Sigmoid colon (tissue), 4 donors: ENCODE data around the gene MPP3.

ENCODE experiments used
- POLR2A ChIP-seq, 2 donors: fragments of 450-650 bp; IDR thresholded peaks; one replicate each; pipeline ENCODE4 v1.6.1; 2016; ENCODE audit warnings: antibody characterized with exemption in 2 of 2, mild to moderate bottlenecking in 2 of 2, moderate library complexity in 2 of 2
- POLR2AphosphoS5 ChIP-seq, 4 donors: sonication (generic); formaldehyde crosslinking; IDR thresholded peaks; one replicate each; pipeline ENCODE4 v1.6.1; 2017; ENCODE audit warnings: antibody characterized with exemption in 4 of 4

DNA sequence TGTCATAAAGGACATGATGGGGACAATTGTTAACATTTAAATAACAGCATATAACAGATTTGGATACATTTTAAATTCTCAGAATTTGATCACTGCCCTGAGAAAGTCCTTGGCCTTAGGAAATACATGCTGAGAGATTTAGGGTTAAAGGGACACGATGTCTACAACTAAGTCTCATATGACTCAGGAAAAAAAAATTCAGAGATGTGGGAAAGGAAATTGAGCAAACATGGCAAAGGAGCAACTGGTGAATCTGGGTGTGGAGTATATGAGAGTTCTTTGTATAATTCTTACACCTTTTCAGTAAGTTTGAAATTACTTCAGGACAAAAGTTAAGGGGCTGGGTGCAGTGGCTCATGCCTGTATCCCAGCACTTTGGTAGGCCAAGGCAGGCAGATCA lies 18.2 kb downstream of the MPP3 start:
- TF ChIP-seq POLR2AphosphoS5 (IDR thresholded peaks at IDR 0.05) (no peak), POLR2A (IDR thresholded peaks at IDR 0.05) (no peak)
